Measurements from ENCODE around the gene P2RX6. TPM values are rescaled to one million over a fixed set of nuclear protein-coding genes. Genes with fewer than 3 reads are reported as not detected.
A peak's percentile ranks its signal among the peaks of the same experiment; 100 is the strongest.

P2RX6 gene
- total and polyA plus RNA-seq, 9 of the 15 experiments (the other 6 are each of a cell fraction or from before 2014, with no cell fraction given): 0.01 to 3.9 (median 1.5) TPM; not detected in 1

- TF ChIP-seq BCLAF1 (IDR thresholded peaks at IDR 0.05; ENCODE audit: borderline replicate concordance in 1 of 2, control insufficient read depth in 1 of 2, low read depth in 2 of 2, low read length in 1 of 2): no peak
- peak; percentile 77; the same call in 1 of the 2 replicates for TF ChIP-seq SPI1 (IDR thresholded peaks at IDR 0.05; ENCODE audit: borderline replicate concordance, low read depth, low read length)
- no peak for TF ChIP-seq NCOA1 (IDR thresholded peaks at IDR 0.05; ENCODE audit: low read depth)
- TF ChIP-seq ZNF239 (CRISPR knock-in tag; IDR thresholded peaks at IDR 0.05): peak; percentile 76
- TF ChIP-seq, protein P1, sequence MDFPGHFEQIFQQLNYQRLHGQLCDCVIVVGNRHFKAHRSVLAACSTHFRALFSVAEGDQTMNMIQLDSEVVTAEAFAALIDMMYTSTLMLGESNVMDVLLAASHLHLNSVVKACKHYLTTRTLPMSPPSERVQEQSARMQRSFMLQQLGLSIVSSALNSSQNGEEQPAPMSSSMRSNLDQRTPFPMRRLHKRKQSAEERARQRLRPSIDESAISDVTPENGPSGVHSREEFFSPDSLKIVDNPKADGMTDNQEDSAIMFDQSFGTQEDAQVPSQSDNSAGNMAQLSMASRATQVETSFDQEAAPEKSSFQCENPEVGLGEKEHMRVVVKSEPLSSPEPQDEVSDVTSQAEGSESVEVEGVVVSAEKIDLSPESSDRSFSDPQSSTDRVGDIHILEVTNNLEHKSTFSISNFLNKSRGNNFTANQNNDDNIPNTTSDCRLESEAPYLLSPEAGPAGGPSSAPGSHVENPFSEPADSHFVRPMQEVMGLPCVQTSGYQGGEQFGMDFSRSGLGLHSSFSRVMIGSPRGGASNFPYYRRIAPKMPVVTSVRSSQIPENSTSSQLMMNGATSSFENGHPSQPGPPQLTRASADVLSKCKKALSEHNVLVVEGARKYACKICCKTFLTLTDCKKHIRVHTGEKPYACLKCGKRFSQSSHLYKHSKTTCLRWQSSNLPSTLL (IDR thresholded peaks at IDR 0.05): no peak
- peak; percentile 97 for TF ChIP-seq RREB1 (CRISPR knock-in tag; IDR thresholded peaks at IDR 0.05)
- TF ChIP-seq ZEB2 (IDR thresholded peaks at IDR 0.05): no peak
- TF ChIP-seq CTCFL (IDR thresholded peaks at IDR 0.05; ENCODE audit: borderline replicate concordance, insufficient read depth, low read depth, low read length, poor library complexity, severe bottlenecking): no peak
- TF ChIP-seq CBFB (CRISPR knock-in tag; IDR thresholded peaks at IDR 0.05): no peak
- no peak for TF ChIP-seq DLX4 (CRISPR knock-in tag; IDR thresholded peaks at IDR 0.05)
- TF ChIP-seq KAT8 (IDR thresholded peaks at IDR 0.05; ENCODE audit: low read depth): no peak
- no peak for TF ChIP-seq WHSC1 (IDR thresholded peaks at IDR 0.05; ENCODE audit: low read length)
- no peak for TF ChIP-seq GTF2A2 (tag; IDR thresholded peaks at IDR 0.05)
Measured at GRCh38 chr22:21014726-21015465, at the start of gene P2RX6 (continued).

All from K562 (cell line).